ENCODE results near the gene MMRN2. TPM values are rescaled to one million over a fixed set of nuclear protein-coding genes. Genes with fewer than 3 reads are reported as not detected.
"Not testable (repeated sequence)": the region's sequence is repeated elsewhere in the genome, so short reads cannot be mapped to it uniquely, and the experiment has no call there.

MMRN2 gene, protein sequence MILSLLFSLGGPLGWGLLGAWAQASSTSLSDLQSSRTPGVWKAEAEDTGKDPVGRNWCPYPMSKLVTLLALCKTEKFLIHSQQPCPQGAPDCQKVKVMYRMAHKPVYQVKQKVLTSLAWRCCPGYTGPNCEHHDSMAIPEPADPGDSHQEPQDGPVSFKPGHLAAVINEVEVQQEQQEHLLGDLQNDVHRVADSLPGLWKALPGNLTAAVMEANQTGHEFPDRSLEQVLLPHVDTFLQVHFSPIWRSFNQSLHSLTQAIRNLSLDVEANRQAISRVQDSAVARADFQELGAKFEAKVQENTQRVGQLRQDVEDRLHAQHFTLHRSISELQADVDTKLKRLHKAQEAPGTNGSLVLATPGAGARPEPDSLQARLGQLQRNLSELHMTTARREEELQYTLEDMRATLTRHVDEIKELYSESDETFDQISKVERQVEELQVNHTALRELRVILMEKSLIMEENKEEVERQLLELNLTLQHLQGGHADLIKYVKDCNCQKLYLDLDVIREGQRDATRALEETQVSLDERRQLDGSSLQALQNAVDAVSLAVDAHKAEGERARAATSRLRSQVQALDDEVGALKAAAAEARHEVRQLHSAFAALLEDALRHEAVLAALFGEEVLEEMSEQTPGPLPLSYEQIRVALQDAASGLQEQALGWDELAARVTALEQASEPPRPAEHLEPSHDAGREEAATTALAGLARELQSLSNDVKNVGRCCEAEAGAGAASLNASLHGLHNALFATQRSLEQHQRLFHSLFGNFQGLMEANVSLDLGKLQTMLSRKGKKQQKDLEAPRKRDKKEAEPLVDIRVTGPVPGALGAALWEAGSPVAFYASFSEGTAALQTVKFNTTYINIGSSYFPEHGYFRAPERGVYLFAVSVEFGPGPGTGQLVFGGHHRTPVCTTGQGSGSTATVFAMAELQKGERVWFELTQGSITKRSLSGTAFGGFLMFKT
- not detected in 2 replicates for total RNA-seq

- intact Hi-C loops (cut with micrococcal nuclease): no loop called here
Measured at GRCh38 chr10:86957471-86958115, at the start of gene MMRN2. Gene MMRN2, minus strand, starts transcription at chr10:86957615. Its CDS starts 74 bp downstream, at chr10:86957541.

DNA sequence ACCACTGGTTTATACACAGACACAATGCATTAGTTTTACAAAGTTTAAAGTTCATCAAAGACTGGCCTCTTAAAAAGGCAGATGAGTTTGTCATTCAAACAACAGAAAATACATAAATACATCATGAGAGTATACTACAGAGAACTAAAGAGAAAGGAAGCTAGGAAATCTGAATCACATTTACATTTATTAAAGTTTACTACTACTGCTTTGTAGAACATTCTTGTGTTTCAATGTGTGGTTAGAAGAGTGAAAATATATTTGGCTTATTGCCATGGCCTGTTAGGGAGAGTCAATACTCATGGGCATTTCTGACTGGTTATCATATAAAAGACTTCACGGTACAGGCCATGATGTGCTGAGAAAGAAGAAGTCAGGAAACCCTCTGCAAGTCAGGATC, 49.7 kb upstream of the MMRN2 start:
- intact Hi-C loops (cut with micrococcal nuclease): not testable (repeated sequence)

- intact Hi-C loops (cut with micrococcal nuclease): no loop called here
Measured at GRCh38 chr10:87000491-87000890, 43.1 kb upstream of the MMRN2 start.

GRCh38 chr10:86999802-87000403, 42.5 kb upstream of the MMRN2 start:
- intact Hi-C loops (cut with micrococcal nuclease): not testable (repeated sequence)

DNA sequence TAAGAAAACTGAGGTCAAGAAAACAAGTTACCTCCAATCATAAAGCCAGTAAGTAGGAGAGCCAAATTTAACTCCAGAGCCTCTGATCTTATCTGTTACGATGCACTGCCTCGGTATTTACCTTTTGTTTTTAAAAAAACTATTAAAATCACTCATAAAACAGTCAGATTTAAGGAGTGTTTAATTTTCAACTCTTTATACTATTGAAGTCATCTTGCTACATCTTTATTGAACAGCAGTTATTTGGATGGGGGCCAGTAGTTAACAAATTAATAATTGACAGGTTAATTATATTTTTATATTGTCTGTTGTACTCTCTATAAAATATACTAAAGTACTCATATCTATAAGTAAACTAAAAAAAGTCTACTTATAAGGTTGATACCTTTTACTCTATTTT, 35.5 kb upstream of the MMRN2 start:
- intact Hi-C loops (cut with micrococcal nuclease): no loop called here

- intact Hi-C loops (cut with micrococcal nuclease): no loop called here
Measured at GRCh38 chr10:86992456-86992855, 35.0 kb upstream of the MMRN2 start.

GRCh38 chr10:86991362-86991761, 33.9 kb upstream of the MMRN2 start:
- intact Hi-C loops (cut with micrococcal nuclease): not testable (repeated sequence)

GRCh38 chr10:86988520-86988919, 31.1 kb upstream of the MMRN2 start:
- intact Hi-C loops (cut with micrococcal nuclease): no loop called here

- intact Hi-C loops (cut with micrococcal nuclease): not testable (repeated sequence)
Measured at GRCh38 chr10:86984498-86984897, 27.1 kb upstream of the MMRN2 start.

GRCh38 chr10:86981716-86982115, 24.3 kb upstream of the MMRN2 start:
- intact Hi-C loops (cut with micrococcal nuclease): no loop called here

DNA sequence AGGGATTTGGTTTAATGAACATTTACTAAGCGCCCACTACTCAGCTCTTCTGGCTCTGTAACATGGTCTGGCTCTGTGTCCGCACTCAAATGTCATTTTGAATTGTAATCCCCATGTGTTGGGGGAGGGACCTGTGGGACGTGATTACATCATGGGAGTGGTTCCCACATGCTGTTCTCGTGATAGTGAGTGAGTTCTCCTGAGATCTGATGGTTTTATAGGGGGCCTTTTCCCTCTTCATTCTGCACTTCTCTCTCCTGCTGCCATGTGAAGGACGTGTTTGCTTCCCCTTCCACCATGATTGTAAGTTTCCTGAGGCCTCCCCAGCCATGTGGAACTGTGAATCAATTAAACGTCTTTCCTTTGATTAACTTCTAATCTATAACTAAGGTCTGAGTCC, 23.6 kb upstream of the MMRN2 start:
- intact Hi-C loops (cut with micrococcal nuclease): not testable (repeated sequence)

GRCh38 chr10:86979977-86980448, 22.6 kb upstream of the MMRN2 start:
- intact Hi-C loops (cut with micrococcal nuclease): no loop called here

- intact Hi-C loops (cut with micrococcal nuclease): no loop called here
Measured at GRCh38 chr10:86979296-86979818, 21.9 kb upstream of the MMRN2 start.

DNA sequence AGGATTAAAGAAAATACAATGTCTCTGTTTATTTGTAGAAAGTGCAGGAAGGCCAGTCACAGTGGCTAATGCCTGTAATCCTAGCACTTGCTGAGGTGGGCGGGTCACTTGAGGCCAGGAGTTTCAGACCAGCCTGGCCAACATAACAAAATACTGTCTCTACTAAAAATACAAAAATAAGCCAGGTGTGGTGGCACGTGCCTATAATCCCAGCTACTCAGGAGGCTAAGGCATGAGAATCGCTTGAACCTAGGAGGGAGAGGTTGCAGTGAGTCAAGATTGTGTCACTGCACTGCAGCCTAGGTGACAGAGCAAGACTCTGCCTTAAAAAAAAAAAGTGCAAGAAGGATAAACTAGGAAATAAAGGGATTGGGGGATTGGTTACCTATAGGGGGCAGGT, 21.0 kb upstream of the MMRN2 start:
- intact Hi-C loops (cut with micrococcal nuclease): not testable (repeated sequence)

DNA sequence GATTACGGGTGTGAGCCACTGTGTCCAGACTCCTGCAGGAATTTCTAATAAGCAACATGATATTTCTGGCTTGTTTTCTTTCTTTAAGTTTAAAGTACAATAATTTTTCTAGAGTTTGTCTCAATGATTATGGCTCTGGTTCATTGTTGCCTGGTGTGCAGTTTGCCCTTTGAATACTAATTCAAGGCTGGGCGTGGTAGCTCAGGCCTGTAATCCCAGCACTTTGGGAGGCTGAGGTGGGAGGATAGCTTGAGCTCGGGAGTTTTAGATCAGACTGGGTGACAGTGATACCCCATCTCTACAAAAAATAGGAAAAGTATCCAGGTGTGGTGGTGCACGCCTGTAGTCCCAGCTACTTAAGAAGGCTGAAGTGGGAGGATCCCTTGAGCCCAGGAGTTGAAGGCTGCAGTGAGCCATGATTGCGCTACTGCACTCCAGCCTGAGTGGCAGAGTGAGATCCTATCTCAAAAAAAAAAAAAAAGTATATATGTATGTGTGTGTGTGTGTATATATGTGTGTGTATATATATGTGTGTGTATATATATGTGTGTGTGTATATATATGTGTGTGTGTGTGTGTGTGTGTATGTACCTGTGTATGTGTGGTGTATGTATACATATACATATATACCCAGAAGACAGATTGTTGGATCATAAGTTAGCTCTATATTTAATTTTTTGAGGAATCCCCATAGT, 19.1 kb upstream of the MMRN2 start:
- intact Hi-C loops (cut with micrococcal nuclease): no loop called here

- intact Hi-C loops (cut with micrococcal nuclease): no loop called here
Measured at GRCh38 chr10:86974484-86974883, 17.1 kb upstream of the MMRN2 start.

- intact Hi-C loops (cut with micrococcal nuclease): no loop called here
Measured at GRCh38 chr10:86972613-86973380, 15.4 kb upstream of the MMRN2 start.

GRCh38 chr10:86971232-86971991, 14.0 kb upstream of the MMRN2 start:
- intact Hi-C loops (cut with micrococcal nuclease): loop anchor here (1.0 to 2.0 kb wide), 4 partner anchors 32 to 260 kb away; partner anchors contain the start of genes BMPR1A and SHLD2

- intact Hi-C loops (cut with micrococcal nuclease): loop anchor here (1.0 to 2.0 kb wide), 4 partner anchors 32 to 260 kb away; partner anchors contain the start of genes BMPR1A and SHLD2
Measured at GRCh38 chr10:86970982-86971231, 13.5 kb upstream of the MMRN2 start.
